Measurements from ENCODE around the gene SLC10A2.

The SLC10A2 gene

DNA sequence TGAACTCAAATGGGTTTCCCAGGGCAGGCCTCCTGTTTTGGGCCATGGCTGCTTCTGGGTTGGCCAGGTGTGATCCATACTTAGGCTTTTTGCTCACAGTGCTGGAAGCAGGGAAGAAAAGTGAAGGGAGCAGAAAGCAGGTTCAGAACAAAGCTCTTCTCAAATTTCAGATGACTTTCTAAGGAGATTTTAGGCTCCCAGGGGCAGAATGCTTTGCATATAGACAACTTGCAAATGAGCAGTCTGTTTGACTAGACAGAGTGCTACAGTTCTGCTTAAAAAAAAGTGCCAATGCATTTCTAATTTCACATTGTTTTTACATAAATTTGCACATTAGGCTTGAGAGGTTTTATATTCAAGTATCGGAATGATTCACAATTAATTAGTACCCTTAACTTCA is 2.6 kb upstream of the SLC10A2 start:
- CTCF ChIA-PET: no interaction called here
- Mint-ChIP-seq H3K36me3 (no peaks in the 10 kb centered on the region), H3K27me3 (no peaks in the 10 kb centered on the region), H3K27ac (no peak overlapping the region), H3K4me1 (no peaks in the 10 kb centered on the region), H3K9me3 (no peaks in the 10 kb centered on the region), H3K4me3 (no peak overlapping the region)
- no peak for DNase-seq

DNA sequence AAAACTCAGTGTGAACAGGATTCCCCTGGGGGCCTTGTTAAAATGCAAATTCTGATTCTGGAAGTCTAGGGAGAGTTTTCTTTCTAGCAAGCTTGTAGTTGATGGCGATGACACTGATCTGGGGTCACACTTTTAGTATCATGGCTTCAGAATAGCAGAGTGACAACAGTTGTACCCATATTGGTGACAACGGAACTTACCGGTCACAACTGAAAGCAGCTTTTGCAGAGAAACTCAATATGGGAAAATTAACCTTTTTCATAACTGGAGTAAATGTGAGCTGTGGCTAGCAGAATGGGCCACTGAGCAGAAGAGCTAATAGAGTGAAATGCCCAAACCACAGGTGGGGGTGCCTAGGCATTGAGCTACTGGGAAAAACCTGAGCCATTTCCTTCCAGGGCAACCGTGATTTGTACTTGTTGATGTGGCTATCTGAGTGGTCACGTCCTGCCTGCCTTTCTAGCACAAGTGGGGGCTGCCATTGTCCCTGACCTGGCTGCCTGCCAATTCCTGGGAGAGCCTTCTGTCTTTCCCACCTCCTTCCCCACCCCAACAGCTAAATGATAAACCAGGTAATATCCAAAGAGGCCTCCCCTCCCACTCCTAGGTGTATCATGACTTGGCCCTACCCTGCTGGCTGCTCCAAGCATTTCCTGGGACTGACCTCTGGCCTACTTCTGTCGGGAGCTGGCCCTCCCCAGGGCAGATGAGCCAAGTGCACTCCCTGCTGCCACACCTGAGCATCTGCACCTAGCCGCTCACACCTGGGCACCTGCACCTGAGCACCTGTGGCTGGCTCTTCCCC is 1.7 kb upstream of the SLC10A2 start:
- no peak overlapping the region for H3K4me3 Mint-ChIP-seq
- CTCF ChIA-PET: no interaction called here
- no peaks in the 10 kb centered on the region for H3K36me3 Mint-ChIP-seq
- no peak for DNase-seq
- H3K4me1 Mint-ChIP-seq: no peaks in the 10 kb centered on the region
- no peaks in the 10 kb centered on the region for H3K27me3 Mint-ChIP-seq
- H3K9me3 Mint-ChIP-seq: no peaks in the 10 kb centered on the region
- H3K27ac Mint-ChIP-seq: no peak overlapping the region

DNA sequence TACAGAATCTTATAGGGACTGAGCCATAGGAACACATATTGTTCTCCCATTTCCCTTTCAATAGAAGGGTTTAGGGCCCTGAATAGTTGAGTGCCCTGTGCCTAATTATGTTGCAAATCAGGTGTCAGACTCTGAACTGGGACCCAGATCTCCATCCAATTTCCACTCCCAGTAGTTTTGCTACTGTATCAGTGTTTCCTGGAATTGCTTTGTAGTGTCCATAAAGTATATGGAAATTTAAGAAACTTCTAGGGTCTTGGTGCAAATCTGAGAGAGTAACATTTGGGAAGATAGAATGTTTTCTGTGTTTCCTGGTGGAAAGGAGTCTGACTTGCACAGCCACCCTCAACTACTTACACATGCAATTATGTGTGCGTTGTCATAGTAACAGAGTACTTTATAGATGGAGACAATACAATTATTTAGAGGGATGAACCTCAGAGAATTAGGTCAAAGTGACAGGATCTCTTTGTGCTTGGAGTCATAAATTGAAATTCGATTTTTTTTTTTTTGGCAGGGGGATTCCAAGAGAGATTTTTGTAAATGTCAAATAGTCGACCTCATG is 646 bp upstream of the SLC10A2 start:
- CTCF ChIA-PET: no interaction called here
- no peaks in the 10 kb centered on the region for H3K27me3 Mint-ChIP-seq
- no peak overlapping the region for H3K4me3 Mint-ChIP-seq
- H3K36me3 Mint-ChIP-seq: no peaks in the 10 kb centered on the region
- H3K4me1 Mint-ChIP-seq: no peaks in the 10 kb centered on the region
- no peak overlapping the region for H3K27ac Mint-ChIP-seq
- DNase-seq: no peak
- H3K9me3 Mint-ChIP-seq: no peaks in the 10 kb centered on the region

DNA sequence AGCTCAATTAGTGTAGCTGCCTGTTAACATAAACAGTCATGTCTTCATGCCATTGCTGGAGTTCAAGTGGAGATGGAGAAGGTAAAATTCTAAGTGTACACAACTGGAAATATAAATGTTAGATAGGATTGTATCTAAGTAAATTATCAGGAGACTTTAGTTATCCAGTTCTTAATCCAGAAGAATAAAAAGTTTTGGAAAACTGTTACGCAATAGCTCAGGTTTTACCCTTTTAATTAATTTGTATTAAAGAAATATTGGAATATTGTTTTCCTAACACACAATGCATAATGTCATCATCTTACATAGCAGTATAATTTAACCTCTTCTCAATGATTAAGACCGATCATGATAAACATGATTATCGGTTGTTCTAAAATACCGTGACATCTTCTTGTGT is 2.8 kb downstream of the SLC10A2 start:
- Mint-ChIP-seq H3K4me3 (no peak overlapping the region), H3K36me3 (no peaks in the 10 kb centered on the region), H3K9me3 (peaks cover 5% of the 10 kb centered on the region), H3K27me3 (no peaks in the 10 kb centered on the region), H3K4me1 (no peaks in the 10 kb centered on the region), H3K27ac (no peak overlapping the region)
- CTCF ChIA-PET: no interaction called here
- no peak for DNase-seq

DNA sequence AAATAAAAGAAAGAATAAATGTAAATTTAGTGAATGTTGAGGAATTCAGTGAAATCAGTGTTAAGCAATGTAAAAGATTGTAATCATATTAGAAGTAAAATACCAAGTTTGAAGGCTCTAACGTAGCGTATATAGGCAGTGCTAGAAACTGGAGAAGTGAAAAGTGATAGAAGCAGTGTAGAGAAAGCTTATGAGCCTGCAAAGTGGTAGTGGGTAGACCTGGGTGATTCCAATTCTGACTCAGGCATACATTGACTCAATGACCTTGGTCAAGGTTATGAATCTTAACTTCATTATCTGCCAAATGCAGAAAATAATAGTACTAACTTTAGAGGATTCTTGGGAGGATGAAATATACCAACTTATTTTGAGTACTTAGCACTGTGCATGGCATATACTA is 4.1 kb downstream of the SLC10A2 start:
- no peak for DNase-seq
- Mint-ChIP-seq H3K9me3 (peaks cover 11% of the 10 kb centered on the region), H3K4me1 (no peaks in the 10 kb centered on the region), H3K36me3 (no peaks in the 10 kb centered on the region), H3K27ac (no peak overlapping the region), H3K27me3 (no peaks in the 10 kb centered on the region), H3K4me3 (no peak overlapping the region)
- CTCF ChIA-PET: no interaction called here

DNA sequence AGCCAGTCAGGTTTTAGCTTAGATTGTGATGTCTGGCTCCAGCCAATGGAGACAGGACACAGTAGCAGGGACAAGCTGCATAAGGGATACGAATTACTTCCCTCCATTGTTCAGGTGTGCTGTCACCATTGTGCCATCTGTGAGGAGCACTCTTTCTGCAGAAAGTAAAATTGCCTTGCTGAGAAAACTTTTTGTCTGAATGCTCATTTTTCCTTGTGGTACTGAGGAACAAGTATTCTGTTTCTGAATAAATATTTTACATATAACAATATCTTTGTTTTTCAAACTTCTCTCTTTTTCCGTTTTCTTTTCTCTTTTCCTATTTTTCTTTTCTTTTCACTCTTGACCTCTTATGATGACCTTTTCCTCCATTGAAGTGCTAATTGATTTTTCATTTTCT is 10.2 kb downstream of the SLC10A2 start:
- no peak overlapping the region for H3K27ac Mint-ChIP-seq
- H3K9me3 Mint-ChIP-seq: peaks cover 21% of the 10 kb centered on the region
- no peaks in the 10 kb centered on the region for H3K4me1 Mint-ChIP-seq
- CTCF ChIA-PET: no interaction called here
- no peak overlapping the region for H3K4me3 Mint-ChIP-seq
- DNase-seq: no peak
- no peaks in the 10 kb centered on the region for H3K27me3 Mint-ChIP-seq
- no peaks in the 10 kb centered on the region for H3K36me3 Mint-ChIP-seq

DNA sequence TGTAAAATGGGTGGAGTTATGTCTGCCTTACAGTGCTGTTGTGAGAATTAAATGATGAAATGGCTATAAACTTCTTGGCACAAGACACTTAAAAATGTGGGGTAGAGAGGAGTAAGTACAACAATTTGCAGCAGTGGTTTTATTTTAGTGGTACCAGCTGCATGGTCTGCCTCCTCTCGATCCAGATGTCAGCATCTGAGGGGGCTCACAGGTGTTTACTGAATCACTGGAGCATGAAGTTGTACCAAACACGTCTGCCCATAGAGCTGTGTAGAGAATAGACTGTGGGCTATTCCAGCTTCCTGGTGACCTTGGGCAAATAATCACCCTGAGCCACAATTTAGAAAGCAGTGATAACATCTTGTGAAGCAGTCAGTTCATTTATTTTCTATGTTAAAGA is 11.1 kb downstream of the SLC10A2 start:
- Mint-ChIP-seq H3K4me1 (no peaks in the 10 kb centered on the region), H3K27me3 (no peaks in the 10 kb centered on the region), H3K27ac (no peak overlapping the region), H3K9me3 (peaks cover 21% of the 10 kb centered on the region), H3K4me3 (no peak overlapping the region), H3K36me3 (no peaks in the 10 kb centered on the region)
- DNase-seq: no peak
- CTCF ChIA-PET: no interaction called here

DNA sequence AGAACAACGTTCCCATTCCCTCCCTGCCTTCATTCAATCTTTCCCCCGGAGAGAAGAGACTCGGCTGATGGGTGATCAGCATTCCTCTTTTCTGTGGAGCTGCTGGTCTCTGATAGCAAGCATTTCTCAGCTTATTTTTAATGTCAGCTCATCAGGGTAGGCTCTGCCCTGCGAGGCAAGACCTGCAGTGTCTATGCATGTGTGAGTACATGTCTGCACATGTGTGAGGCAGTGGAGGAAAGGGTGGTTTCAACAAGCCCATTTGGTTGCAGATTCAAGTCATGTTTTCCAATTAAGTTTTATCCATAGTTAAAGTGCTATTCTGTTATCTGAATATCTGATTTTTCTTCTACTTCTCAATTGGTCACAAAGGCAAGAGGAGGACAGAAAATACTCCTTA is 19.5 kb downstream of the SLC10A2 start:
- Mint-ChIP-seq H3K4me1 (no peaks in the 10 kb centered on the region), H3K4me3 (no peak overlapping the region), H3K27me3 (no peaks in the 10 kb centered on the region), H3K27ac (no peak overlapping the region), H3K36me3 (no peaks in the 10 kb centered on the region), H3K9me3 (no peaks in the 10 kb centered on the region)
- CTCF ChIA-PET: no interaction called here
- DNase-seq: no peak

DNA sequence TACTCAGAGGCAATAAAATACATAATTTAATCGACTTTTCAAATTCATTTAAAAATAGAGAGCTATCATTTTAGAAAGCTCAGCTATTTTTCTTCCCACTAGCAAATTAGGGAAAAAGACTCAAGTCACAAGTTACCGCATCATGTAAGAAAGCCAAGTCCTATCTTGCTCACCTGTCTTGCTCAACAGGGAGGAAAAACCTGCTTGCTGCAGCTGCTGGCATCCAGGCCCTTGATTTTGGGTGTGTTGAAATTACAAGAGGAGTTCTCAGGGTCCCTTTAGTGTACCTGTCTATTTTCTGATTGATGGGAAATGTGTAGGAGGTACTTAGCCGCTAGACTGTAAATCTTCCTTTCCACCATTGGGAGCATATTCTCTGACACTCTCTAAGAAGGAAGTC is 22.2 kb downstream of the SLC10A2 start:
- Mint-ChIP-seq H3K36me3 (no peaks in the 10 kb centered on the region), H3K27me3 (no peaks in the 10 kb centered on the region), H3K9me3 (no peaks in the 10 kb centered on the region), H3K27ac (no peak overlapping the region), H3K4me3 (no peak overlapping the region), H3K4me1 (no peaks in the 10 kb centered on the region)
- CTCF ChIA-PET: no interaction called here
- no peak for DNase-seq

DNA sequence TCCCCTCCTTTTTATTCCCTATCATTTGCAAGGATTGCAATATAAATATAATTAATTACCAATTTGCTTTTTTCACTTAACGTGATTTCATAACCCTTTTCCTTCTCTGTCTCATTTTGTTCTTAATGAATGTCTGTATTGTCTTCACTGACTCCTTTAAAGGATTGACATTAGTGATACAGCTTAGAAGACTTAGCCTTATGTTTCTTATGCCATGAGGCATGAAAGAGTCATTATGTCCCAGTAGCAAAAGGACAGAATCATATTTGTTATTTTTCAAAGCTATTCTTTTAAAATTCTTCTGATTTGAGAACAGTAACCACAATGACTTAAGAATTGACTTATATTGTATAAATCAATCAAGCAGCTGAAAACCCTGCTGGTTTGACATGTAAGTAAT is 26.2 kb downstream of the SLC10A2 start:
- Mint-ChIP-seq H3K4me1 (no peaks in the 10 kb centered on the region), H3K9me3 (no peaks in the 10 kb centered on the region), H3K4me3 (no peak overlapping the region), H3K27me3 (no peaks in the 10 kb centered on the region), H3K27ac (no peak overlapping the region), H3K36me3 (no peaks in the 10 kb centered on the region)
- CTCF ChIA-PET: no interaction called here
- DNase-seq: no peak

DNA sequence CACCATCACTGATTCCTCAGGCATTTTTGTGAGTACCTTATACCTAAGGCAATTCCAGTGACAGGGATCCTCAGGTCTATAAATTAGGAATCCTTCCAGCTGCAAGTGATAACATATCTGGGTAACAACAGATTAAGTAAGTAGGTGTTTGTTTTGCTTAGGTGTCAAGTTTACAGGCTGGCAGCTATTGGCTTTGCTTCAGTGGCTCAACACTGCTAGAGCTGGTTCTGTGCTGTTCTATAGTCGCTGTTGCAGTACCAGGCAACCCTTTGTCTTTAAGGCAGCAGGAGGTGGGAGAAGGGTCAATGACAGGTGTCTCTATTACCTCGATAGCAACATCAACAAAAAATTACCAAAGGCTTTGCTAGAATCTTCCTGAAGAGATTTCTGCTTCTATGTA is 27.0 kb downstream of the SLC10A2 start:
- Mint-ChIP-seq H3K4me3 (no peak overlapping the region), H3K9me3 (no peaks in the 10 kb centered on the region), H3K27ac (no peak overlapping the region), H3K36me3 (no peaks in the 10 kb centered on the region), H3K4me1 (no peaks in the 10 kb centered on the region), H3K27me3 (no peaks in the 10 kb centered on the region)
- no peak for DNase-seq
- CTCF ChIA-PET: no interaction called here

DNA sequence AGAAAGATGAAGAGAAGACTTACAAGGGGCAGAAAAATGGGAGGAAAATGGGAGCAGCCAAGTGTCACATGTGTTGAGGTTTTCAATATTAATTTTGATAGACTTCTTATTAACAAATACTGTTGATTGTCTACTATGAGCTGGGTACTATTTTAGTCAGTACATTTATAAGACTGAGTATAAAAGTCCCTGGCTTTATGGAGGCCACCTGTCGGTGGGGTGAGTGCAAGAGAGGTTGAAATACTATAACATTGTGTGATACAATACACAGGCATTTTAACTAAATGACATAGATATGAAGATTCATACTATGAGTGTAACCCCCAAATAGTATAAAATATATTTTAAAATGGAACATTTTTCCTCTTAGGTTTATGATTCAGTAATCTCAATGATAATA is 29.9 kb downstream of the SLC10A2 start:
- no peak for DNase-seq
- H3K9me3 Mint-ChIP-seq: no peaks in the 10 kb centered on the region
- no peak overlapping the region for H3K4me3 Mint-ChIP-seq
- H3K27ac Mint-ChIP-seq: no peak overlapping the region
- H3K36me3 Mint-ChIP-seq: no peaks in the 10 kb centered on the region
- H3K4me1 Mint-ChIP-seq: no peaks in the 10 kb centered on the region
- no peaks in the 10 kb centered on the region for H3K27me3 Mint-ChIP-seq
- CTCF ChIA-PET: no interaction called here

DNA sequence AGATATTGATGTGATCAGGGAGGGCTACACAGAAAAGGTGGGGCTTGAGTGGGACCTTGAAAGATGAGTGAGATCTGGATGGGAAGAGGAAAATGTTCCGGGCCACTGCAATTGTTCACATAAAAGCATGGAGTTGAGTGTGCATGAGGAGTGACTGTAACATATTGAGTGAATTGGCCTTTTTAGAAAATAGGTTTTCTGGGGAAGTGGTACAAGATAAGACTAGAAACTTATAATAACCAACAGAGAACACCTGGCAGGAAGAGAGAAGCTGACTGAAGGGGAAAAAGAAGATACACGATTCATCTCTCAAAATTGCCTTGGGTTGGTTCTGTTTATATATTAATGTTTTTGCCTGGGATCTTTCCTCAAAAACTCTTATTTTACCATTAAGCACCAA is 32.2 kb downstream of the SLC10A2 start:
- Mint-ChIP-seq H3K9me3 (no peaks in the 10 kb centered on the region), H3K36me3 (no peaks in the 10 kb centered on the region), H3K4me3 (no peak overlapping the region), H3K27ac (no peak overlapping the region), H3K27me3 (no peaks in the 10 kb centered on the region), H3K4me1 (no peaks in the 10 kb centered on the region)
- CTCF ChIA-PET: no interaction called here
- DNase-seq: no peak

DNA sequence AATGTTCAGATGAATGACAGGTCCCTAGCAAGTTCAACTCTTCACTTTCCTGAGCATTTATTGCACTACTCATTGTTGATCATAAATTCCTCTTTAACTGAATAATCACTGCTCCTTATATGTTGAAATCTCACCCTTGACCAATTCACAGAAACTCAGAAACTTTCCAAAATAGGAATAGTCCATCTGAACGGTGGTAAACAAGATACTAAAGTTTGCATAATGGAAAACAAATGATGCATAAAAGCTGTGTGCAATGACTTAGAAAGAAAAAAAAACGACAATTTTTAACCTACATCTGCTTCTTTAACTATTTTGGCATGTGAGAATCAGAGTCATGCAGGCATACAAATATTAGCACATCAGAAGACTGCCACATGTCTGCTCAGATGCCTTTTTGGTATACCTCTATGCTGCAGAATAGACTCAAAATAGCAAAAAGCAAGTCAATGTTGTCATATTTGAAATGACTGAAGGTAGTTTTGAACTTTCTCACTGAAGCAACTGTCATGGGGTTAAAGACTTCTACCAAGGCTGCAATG is 34.8 kb downstream of the SLC10A2 start:
- H3K27ac Mint-ChIP-seq: no peak overlapping the region

DNA sequence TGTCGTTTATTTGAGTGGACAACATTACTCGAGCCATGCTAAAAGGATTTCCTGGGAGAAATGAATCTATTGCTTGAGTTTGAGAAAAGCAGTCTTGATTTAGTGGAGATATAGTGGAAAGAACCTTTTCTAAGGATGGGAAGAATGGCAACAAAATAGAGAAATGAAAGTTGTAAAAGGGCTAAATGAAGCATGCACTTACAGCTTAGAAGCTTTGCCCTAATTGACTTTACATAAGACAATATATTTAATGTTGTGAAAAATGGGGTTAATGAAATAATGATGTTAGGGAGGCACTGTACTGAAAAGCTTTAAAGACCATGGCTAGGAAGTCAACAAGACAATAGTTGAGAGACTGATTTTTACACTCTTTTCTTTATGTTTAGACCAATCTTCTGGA is 35.4 kb downstream of the SLC10A2 start:
- no peaks in the 10 kb centered on the region for H3K27me3 Mint-ChIP-seq
- CTCF ChIA-PET: no interaction called here
- no peaks in the 10 kb centered on the region for H3K36me3 Mint-ChIP-seq
- H3K27ac Mint-ChIP-seq: no peak overlapping the region
- DNase-seq: no peak
- H3K4me3 Mint-ChIP-seq: no peak overlapping the region
- H3K4me1 Mint-ChIP-seq: no peaks in the 10 kb centered on the region
- peaks cover 2% of the 10 kb centered on the region for H3K9me3 Mint-ChIP-seq

More for the DNA sequence above, 34.8 kb downstream of the SLC10A2 start:
- no peaks in the 10 kb centered on the region for H3K36me3 Mint-ChIP-seq
- no peaks in the 10 kb centered on the region for H3K27me3 Mint-ChIP-seq
- H3K4me1 Mint-ChIP-seq: no peaks in the 10 kb centered on the region
- CTCF ChIA-PET: no interaction called here
- H3K9me3 Mint-ChIP-seq: peaks cover 2% of the 10 kb centered on the region
- DNase-seq: no peak
- no peak overlapping the region for H3K4me3 Mint-ChIP-seq

Measured in activated naive CD4-positive, alpha-beta T cell treated with anti-CD3 and anti-CD28 coated beads, Interleukin-2, amount 10 ng/mL, durations not matched to agents 7 days and 5 days (primary cell).